SK-N-MC (cell line): ENCODE results near the gene OPCML.

Experiments
- DNase-seq: peaks from one replicate; pipeline ENCODE4 v3.0.0-alpha.2; 2011; ENCODE audit warnings: low read depth, low spot score
- H3K27ac ChIP-seq: fragments of 200-600 bp; sonication (generic); 2 replicates; pipeline ENCODE4 v1.5.1; 2016; ENCODE audit warnings: mixed run types
- H3K36me3 ChIP-seq: fragments of 200-600 bp; sonication (generic); 2 replicates; pipeline ENCODE4 v1.6.1; 2017; ENCODE audit warnings: antibody characterized with exemption, low read length, mixed read lengths; ENCODE audit not compliant: insufficient read depth
- H3K4me3 ChIP-seq: fragments of 200-600 bp; sonication (generic); 2 replicates; pipeline ENCODE4 v1.5.1; 2016
- H3K9ac ChIP-seq: fragments of 200-600 bp; sonication (generic); 2 replicates; pipeline ENCODE4 v1.8.0; 2017; ENCODE audit warnings: mixed run types, mixed read lengths; ENCODE audit not compliant: insufficient read length
- H3K9me3 ChIP-seq: fragments of 200-600 bp; sonication (generic); 2 replicates; pipeline ENCODE4 v1.6.1; 2017; ENCODE audit warnings: low read depth, mild to moderate bottlenecking, antibody characterized with exemption, low read length, moderate library complexity, mixed read lengths
- EZH2 ChIP-seq: fragments of 200-600 bp; sonication (generic); IDR thresholded peaks from one replicate; pipeline ENCODE4 v1.6.1; 2017; ENCODE audit warnings: antibody characterized with exemption
- FOXP2 ChIP-seq: optimal IDR thresholded peaks from 2 replicates; pipeline ENCODE3; 2011; ENCODE audit warnings: mild to moderate bottlenecking, moderate library complexity; ENCODE audit not compliant: insufficient read depth; ENCODE audit errors: extremely low read length, control extremely low read depth
- POLR2AphosphoS5 ChIP-seq: IDR thresholded peaks from 2 replicates; pipeline ENCODE4 v1.6.1; 2012; ENCODE audit warnings: mild to moderate bottlenecking, low read depth, low read length, borderline replicate concordance

The OPCML gene

DNA sequence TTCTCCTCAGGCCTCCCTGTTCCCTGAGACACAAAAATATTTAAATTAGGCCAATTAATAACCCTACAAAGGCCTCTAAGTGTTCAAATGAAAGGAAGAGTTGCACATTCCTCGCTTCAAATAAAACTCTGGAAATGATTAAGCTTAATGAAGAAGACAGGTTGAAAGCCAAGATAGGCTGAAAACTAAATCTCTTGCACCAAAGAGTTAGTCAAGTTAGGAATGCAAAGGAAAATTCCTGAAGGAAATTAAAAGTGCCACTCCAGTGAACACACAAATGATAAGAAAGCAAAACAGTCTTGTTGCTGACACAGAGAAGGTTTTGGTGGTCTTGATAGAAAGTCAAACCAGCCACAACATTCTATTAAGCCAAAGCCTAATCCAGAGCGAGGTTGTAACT, 574.4 kb downstream of the OPCML start:
- H3K4me3 ChIP-seq: no peak overlapping the region
- no peak overlapping the region for H3K27ac ChIP-seq
- no peaks in the 10 kb centered on the region for H3K36me3 ChIP-seq
- H3K9ac ChIP-seq: no peak overlapping the region
- no peaks in the 10 kb centered on the region for H3K9me3 ChIP-seq
- DNase-seq: no peak
- no peak for TF ChIP-seq EZH2
- no peak for TF ChIP-seq POLR2AphosphoS5
- no peak for TF ChIP-seq FOXP2

DNA sequence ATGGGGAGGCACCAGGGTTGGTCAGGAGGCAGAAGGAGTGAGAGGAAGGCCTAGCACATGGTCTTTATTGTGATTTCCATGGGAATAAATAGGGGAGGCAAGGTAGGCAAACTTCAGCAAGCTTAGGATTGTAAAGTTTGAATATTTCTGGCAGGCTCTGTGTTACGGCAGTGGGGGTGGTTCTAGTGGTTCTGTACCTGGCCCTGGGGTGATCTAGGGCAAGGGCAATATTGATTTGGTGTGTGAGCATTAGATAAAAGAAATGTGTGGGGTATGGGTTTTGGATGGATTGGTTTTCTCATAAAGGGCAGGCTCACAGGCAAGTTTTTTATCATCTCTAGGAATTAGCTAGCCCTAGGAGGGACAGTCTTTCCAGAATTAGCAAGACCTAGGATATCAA, 584.0 kb downstream of the OPCML start:
- no peak for DNase-seq
- H3K27ac ChIP-seq: no peak overlapping the region
- no peaks in the 10 kb centered on the region for H3K36me3 ChIP-seq
- H3K9me3 ChIP-seq: no peaks in the 10 kb centered on the region
- no peak overlapping the region for H3K9ac ChIP-seq
- H3K4me3 ChIP-seq: no peak overlapping the region
- TF ChIP-seq FOXP2 (no peak), POLR2AphosphoS5 (no peak), EZH2 (no peak)

DNA sequence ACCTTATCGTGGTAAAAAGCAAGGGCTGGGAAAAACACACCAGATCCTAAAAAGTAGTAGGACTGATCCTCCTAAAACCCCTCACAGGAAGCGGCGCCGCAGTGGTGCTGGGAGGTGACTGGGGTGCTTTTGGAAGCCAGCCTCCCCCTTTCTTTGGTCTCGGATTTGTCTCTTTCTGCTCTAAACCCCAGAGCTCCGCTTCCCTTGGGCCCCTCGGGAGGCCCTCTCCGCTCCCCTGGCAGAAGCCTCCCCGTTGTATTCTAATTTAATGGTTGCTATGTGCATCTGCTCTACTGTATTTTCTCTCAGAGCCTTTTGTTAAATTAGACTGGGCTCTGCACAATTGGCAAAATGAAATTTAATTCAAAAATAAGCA, 587.7 kb downstream of the OPCML start:
- H3K9me3 ChIP-seq: no peaks in the 10 kb centered on the region
- no peak overlapping the region for H3K27ac ChIP-seq
- no peak overlapping the region for H3K9ac ChIP-seq
- no peak overlapping the region for H3K4me3 ChIP-seq
- H3K36me3 ChIP-seq: no peaks in the 10 kb centered on the region
- TF ChIP-seq POLR2AphosphoS5 (no peak), FOXP2 (no peak), EZH2 (no peak)
- DNase-seq: no peak

DNA sequence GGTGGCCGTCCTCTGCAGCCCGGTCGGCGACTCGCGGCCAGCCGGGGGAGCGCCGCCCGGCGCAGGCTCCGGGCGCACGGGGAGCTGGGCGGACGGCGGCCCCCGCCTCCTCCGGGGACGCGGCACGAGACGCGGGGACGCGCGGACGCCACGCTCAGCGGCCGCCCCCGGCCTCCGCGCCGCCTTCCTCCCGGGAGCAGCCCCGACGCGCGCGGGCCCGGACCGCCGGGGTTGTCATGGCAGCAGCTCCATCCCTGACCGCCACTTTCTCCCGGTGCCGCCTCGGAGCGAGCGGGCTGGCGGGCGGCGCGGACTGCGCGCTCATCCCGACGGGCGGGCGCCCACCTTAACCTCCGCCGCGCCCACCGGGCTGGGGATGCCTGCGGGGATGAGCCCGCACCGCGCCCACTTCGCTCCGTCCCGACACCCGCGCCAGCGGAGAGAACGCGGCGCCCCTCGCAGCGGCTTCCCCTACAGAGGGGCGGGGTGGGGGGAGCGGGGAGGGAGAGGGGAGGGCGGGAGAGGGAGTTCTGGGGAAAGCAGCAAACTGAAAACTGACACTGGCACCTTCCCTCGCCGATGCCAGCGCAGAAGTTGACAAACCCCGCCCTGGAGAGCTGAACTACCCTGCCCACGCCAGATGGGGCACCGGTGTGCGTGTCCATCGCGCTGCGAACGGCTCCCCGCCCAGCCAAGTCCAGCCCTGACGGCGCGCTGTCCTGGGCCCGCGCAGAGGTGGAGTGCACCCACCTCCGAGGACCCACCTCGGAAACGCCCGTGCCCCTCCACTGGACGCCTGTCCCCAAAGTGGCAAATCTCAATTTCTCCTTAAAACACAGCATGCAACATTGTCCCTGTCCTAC, 588.4 kb downstream of the OPCML start:
- TF ChIP-seq POLR2AphosphoS5 (no peak), FOXP2 (no peak), EZH2 (no peak)
- no peaks in the 10 kb centered on the region for H3K36me3 ChIP-seq
- H3K27ac ChIP-seq: no peak overlapping the region
- no peak overlapping the region for H3K4me3 ChIP-seq
- DNase-seq: no peak
- H3K9ac ChIP-seq: no peak overlapping the region
- no peaks in the 10 kb centered on the region for H3K9me3 ChIP-seq

DNA sequence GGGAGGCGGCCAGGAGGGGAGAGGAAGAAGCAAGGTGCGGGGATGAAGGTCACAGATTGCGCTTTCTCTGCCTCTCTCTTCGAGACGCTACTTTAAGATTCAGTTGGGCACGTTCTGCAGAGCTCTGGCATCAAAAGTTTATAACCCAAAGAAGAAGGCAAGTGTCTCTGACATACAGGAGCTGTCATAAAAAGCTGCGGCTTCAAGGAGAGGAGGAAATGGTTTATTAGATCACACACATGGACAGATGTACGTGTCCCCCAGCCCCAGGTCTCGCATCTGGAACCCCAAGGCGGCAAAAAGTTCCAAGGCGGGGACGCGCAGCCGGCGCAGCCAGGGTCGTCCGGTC, 589.0 kb downstream of the OPCML start:
- Histone ChIP-seq H3K9ac (no peak overlapping the region), H3K4me3 (no peak overlapping the region), H3K27ac (no peak overlapping the region), H3K9me3 (no peaks in the 10 kb centered on the region), H3K36me3 (no peaks in the 10 kb centered on the region)
- DNase-seq: no peak
- no peak for TF ChIP-seq POLR2AphosphoS5
- no peak for TF ChIP-seq EZH2
- TF ChIP-seq FOXP2: no peak

DNA sequence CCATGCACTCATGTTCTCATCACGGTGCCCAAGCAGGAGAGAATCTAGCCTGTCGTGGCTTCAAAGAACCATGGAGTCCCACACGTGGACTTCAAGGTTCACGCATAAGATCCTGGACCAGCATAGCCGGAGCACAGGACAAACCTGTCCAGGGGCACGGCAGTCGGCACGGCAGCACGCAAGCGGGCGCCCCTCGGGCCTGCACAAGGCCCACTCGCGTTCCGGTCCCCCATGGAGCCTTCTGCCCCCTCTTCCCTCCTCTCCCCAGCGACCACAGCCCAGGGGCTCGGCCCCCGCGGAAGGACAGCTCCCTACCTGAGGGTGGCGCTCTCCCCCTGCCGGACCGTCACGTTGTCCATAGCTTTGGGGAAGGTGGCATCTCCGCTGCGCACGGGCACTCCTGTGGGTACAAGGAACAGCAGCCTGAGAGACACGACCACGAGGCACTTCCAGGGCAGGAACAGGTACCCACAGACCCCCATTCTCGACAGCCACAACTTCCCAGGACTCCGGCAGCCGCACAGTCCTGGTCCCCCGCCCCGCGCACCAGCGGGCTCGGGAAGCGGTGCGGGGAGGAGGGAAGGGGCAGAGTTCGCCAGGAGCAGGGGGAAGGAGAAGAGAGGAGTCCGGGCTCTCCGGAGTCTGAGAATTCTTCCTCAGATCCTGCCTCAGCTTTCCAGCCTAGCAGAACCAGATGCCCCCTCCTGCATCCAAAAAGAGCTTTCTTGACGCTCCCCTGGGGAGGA, 589.5 kb downstream of the OPCML start:
- Histone ChIP-seq H3K9me3 (no peaks in the 10 kb centered on the region), H3K36me3 (no peaks in the 10 kb centered on the region), H3K27ac (no peak overlapping the region), H3K9ac (no peak overlapping the region), H3K4me3 (no peak overlapping the region)
- no peak for DNase-seq
- TF ChIP-seq EZH2: no peak
- no peak for TF ChIP-seq FOXP2
- TF ChIP-seq POLR2AphosphoS5: no peak

DNA sequence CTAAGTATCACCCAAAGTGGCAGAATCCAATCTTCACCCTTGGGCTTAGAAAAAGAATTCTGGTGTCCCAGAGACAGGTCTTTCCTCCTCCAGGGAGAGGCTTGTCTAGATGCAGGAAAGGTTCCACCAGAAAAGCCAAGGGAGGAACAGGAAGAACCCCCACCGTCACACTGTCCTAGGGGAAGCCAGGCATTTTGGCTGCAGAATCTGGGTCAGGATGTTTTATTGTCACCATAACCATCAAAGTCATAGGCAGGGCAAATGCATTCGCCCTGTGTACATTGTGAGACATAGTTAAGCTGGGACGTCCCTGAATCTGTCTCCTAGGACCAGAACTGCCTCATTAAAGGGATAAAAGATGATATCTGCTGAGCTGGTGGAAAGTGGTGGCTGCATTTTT, 590.5 kb downstream of the OPCML start:
- H3K36me3 ChIP-seq: no peaks in the 10 kb centered on the region
- no peaks in the 10 kb centered on the region for H3K9me3 ChIP-seq
- DNase-seq: no peak
- no peak for TF ChIP-seq FOXP2
- TF ChIP-seq EZH2: no peak
- TF ChIP-seq POLR2AphosphoS5: no peak
- no peak overlapping the region for H3K27ac ChIP-seq
- no peak overlapping the region for H3K4me3 ChIP-seq
- H3K9ac ChIP-seq: no peak overlapping the region

DNA sequence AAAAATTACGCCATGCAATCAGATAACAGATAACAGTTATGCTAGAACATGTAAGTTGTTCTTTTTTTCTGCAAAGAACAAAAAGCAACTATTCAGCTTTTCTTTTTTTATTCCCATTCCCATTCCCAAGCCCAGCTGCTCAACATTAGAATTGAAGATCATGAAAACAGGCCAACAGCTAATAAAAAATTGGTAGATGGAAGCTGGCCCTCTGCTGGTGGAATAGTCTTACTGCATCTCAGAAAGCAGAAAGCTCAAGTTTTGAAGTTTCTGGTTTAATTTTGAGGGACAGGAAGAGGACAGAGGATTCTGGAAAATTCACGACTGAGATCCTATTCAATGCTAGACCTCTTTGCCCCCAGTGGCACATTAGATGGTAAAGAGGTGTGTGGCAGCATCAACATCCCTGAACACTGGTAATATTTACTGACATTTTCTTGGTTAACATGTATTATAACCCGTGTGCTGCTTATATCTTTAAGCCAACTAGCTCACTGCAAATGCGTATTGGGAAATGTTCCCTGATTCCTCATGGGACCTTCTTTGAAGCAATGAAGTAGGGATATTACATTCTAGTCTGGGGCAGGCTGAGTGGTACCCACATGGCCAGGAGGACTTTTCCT, 591.2 kb downstream of the OPCML start:
- TF ChIP-seq FOXP2 (no peak), EZH2 (no peak), POLR2AphosphoS5 (no peak)
- H3K27ac ChIP-seq: no peak overlapping the region
- no peak for DNase-seq

More for the DNA sequence above, 591.2 kb downstream of the OPCML start:
- Histone ChIP-seq H3K9ac (no peak overlapping the region), H3K4me3 (no peak overlapping the region), H3K36me3 (no peaks in the 10 kb centered on the region), H3K9me3 (no peaks in the 10 kb centered on the region)
